NCI-H446 treated with DMSO at 0.1 percent for 48 hours (cell line): Measurements from ENCODE around the gene ZKSCAN3.
"Not testable (repeated sequence)": the region's sequence is repeated elsewhere in the genome, so short reads cannot be mapped to it uniquely, and the experiment has no call there.

Experiments used
- DNase-seq: peaks from one replicate; lab custom pipeline; 2025; lab: John Stamatoyannopoulos, UW

Gene ZKSCAN3

DNA sequence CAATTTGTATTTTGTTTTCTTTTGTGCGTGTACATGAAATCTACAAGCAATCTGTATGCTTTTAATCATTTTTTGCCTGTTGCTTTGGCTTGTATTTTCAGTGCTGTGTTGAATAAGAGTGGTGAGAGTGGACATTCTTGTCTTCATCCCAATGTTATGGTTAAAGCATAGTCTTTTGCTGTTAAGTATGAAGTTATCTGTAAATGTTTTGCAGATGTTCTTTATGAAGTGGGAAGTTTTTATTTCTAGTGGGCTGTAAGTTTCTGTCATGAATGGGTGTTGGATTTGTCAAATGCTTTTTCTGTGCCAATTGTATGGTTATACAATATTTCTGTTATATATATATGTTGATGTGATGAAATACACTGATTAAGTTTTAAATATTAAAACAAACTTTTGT lies 24.2 kb downstream of the ZKSCAN3 start:
- no peak for DNase-seq

GRCh38 chr6:28377879-28378278 lies 28.1 kb downstream of the ZKSCAN3 start:
- no peak for DNase-seq

- no peak for DNase-seq
These were observed 28.9 kb downstream of the ZKSCAN3 start for GRCh38 chr6:28378644-28379043.

DNA sequence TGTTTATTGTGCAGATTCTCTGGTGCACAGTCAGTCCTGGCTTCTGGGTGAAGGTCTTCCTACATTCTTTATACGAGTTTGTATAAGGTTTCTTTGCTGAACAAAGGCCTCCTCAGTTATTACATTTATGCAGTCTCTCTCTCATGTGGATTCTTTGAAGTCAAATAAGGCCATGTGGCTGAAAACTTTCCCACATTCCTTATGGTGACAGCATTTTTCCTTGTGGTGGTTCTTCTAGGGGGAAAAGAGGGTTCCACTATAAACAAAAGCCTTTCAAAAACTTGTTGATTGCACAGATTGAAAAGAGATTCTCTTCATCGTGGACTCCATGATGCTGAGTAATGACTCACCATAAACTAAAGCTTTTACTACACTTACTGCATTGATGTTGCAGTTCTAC lies 30.6 kb downstream of the ZKSCAN3 start:
- no peak for DNase-seq

DNA sequence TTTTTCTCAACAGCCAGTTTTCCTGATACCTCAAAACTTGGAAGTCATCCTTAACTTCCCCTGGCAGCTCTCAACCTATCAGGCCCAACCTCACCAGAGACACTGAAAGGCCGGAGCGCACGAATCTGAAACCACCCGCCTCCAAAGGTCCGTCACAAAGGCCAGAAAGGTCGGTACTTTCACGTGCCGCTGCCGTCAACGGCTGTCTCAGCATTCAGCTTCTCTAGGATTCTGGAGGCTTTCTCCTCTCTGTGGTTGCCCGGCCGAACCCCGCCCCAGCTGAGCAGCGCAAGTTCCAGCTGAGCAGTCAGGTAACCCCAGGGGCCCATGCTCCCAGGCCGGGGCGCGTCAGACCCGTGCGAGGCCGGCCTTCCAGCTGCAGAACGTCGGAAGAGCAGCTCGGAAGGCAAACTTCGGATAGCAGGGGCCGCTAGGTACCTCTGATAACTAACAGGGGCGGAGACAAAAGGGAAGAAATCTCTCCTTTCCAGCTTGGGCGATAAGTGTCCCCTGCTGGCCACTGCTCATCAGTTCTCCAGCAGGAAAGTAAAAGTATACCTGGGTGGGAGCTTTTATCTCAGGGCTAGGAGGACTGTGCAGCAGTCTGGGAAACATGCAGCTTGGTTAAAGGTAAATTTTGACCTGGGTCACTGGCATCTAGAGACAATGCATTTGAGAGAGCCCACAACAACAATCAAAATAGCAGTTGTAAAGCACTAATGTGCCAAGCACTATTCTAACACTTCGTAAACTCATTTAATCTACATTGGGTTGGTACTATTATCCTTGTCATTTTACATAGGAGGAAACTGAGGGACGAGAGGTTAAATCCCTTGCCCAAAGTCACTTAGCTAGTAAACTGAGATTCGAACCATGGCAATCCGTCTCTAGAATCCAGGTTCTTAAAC lies 33.7 kb downstream of the ZKSCAN3 start:
- DNase-seq, result no peak

DNA sequence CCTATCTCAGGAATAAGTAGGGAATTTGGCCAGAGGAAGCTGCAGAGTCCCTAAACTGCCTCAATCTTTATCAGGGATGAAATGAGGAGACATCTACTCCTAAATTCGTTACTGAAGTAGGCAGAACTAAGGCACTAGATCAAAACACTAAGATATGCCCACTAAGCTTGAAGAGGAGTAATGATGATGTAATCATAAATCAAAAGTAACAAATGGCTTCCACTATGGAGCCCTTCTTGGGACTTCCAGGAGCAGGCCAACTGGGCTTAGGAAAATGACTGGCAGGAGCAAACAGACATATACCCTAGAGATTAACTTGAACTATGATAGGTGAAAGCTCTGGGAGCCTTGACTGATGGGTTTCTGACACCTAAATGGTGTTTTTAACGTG lies 34.4 kb downstream of the ZKSCAN3 start:
- DNase-seq, result no peak

GRCh38 chr6:28390688-28391087 lies 40.9 kb downstream of the ZKSCAN3 start:
- DNase-seq, result no peak

DNA sequence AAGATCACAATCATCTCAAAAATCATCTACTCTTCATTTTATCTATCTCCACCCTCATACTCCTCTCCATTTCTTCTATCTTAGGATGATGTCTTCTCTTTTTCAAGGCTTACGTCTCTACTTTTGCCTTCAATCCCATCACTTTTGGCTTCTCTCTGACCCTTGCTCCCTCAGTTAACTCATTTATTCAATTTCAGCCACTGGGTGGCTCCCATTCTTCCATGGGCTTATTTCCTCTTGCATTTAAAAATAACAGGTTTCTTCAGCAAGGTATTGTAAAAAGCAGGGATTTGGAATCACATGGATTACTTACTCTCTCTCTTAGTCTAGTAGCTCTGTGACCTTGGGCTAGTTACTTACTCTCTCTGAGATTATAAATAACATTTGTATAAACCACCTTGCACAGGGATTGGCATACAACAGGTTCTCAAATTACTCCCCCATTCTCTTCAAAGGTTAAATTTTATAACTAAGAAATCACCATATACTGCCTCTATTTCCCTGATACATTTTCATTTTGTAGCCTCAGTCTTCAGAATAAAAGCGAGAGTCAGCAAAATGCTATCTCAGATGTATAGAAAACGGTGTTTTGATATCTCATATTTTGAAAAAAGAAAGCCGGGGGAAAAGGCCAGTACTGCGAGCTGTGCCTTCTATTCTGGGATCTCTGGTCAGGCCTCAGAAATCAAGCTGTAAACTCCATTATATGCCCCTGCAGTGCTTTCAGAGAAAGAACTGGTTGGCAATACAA lies 44.3 kb downstream of the ZKSCAN3 start:
- DNase-seq, result no peak

GRCh38 chr6:28395918-28396317 lies 46.2 kb downstream of the ZKSCAN3 start:
- no peak for DNase-seq

GRCh38 chr6:28399350-28400121 lies 49.8 kb downstream of the ZKSCAN3 start, which contains the start of gene ZSCAN12:
Gene ZSCAN12 (minus strand): TSS chr6:28399747. CDS start chr6:28398405, 1,342 bp downstream.
- peak; percentile 64 for DNase-seq

GRCh38 chr6:28400122-28400451 lies 50.3 kb downstream of the ZKSCAN3 start:
- no peak for DNase-seq

DNA sequence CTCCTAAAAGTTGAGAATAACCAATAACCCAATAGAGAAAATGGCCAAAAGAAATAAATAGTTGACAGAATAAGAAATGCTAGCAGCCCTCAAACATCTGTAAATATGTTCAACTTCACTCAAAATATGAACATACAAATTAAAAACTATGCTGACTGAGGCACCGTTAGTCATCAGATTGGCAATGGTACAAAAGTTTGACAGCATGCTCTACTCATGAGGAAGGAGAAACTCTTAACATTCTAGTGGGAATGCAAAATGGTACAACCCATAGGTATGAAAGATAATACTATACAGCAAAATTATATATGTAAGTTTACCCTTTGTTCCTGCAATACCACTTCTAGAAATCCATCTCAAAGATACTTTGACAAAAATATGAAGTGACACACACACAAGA lies 51.4 kb downstream of the ZKSCAN3 start:
- no peak for DNase-seq

GRCh38 chr6:28402197-28402596 lies 52.5 kb downstream of the ZKSCAN3 start:
- no peak for DNase-seq

GRCh38 chr6:28403923-28404322 lies 54.2 kb downstream of the ZKSCAN3 start:
- DNase-seq, result not testable (repeated sequence)

DNA sequence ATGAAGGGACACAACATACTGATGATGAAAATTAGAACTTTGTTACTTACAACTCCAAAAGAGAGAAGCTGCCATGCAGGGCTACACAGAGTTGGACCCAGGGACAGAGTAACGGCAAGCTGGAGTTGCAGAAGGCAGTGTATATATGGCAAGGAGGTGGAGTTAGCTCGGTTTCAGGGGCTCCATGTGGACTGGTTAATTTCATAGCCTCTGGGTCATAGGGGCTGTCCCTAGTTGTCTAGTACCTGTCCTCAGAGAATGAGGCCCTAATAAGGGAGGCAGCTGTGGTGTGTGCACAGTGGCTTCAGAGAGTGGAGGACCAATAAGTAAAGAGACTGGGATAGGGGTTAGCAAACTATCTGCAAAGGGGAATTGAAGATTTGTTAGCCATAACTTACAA lies 57.7 kb downstream of the ZKSCAN3 start:
- no peak for DNase-seq

DNA sequence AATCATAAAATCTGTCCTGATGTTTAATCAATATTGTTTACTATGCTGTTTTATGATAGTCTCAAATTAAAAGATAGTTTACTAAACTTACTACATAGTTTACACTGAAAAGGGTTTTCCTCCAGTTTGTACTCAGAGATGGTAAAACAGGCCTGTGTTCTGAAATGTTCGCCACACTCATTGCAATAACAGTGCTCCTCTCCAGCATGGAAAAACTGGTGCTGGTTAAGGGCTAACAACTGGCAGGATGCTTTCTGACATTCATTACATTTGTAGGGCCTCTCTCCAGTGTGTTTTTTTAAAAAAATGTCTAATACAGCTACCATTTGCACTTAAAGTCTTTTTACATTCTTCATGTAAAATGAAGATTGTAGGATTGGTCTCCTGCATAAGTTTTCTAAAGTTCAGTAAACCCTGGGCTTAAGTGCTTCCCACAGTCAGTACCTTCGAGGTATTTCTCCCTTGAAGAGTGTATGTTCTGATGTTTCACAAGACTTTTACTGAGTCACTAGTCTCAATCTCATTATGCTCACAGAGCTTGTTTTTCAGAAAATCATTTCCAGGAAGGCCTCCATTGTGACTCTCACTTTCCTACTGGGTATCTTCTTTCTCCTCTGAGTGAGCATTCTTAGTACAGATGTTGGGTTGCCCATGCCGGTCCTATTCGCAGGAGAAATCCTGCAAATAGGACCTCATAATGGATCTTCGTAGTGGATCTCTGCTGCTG lies 58.5 kb downstream of the ZKSCAN3 start:
- no peak for DNase-seq

GRCh38 chr6:28410767-28411166 lies 61.0 kb downstream of the ZKSCAN3 start:
- DNase-seq, result no peak

DNA sequence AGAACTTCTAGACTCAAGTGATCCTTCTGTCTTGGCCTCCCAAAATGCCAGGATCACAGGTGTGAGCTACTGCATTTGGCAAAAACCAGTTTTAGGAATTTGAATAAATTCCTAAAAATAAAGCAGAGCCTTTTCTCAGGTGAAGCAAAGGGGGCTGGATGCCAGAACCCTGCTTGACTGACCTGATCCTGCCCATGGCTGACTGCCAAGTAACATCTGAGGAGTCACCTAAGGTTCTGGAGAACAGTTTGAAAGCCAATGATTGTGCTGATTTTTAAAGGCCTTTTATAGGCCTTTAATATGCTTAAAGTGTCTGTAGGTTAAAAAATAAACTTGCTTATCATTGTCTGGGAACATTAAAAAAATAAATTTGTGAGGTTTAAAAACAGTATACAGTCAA lies 63.9 kb downstream of the ZKSCAN3 start:
- DNase-seq, result no peak
